HEK293 (cell line): Measurements from ENCODE around the gene ENO4.

ENCODE experiments used
- CTCF ChIA-PET: fragments of 350-600 bp; formaldehyde crosslinking; extraction: SDS; loops from one replicate; lab custom pipeline; 2021; ENCODE audit warnings: antibody characterized with exemption; lab: Yijun Ruan, JAX
- POLR2A ChIA-PET: fragments of 300-600 bp; formaldehyde crosslinking; extraction: SDS; loops from one replicate; lab custom pipeline; 2020; ENCODE audit warnings: antibody characterized with exemption, inconsistent platforms; lab: Yijun Ruan, JAX
- H3K27ac ChIP-seq: fragments of 200-500 bp; sonication (Bioruptor generic); 2 replicates; pipeline ENCODE4 v1.5.1; 2014; ENCODE audit warnings: low read depth, low read length, control low read depth, inconsistent platforms; ENCODE audit errors: extremely low read depth
- H3K36me3 ChIP-seq, 2 experiments: fragments of 200-500 bp in 1 of 2; sonication (Bioruptor generic) in 1 of 2; 1 replicate in 1 of 2; 2 replicates in 1 of 2; pipeline ENCODE4 v1.5.1; 2014 to 2017; ENCODE audit warnings: inconsistent platforms in 2 of 2, low read length in 2 of 2; ENCODE audit not compliant: control insufficient read depth in 2 of 2, insufficient read depth in 1 of 2
- H3K4me1 ChIP-seq: fragments of 200-500 bp; sonication (Bioruptor generic); 2 replicates; pipeline ENCODE4 v1.5.1; 2014; ENCODE audit warnings: mild to moderate bottlenecking, low read length, inconsistent platforms; ENCODE audit not compliant: control insufficient read depth, insufficient read depth
- H3K4me3 ChIP-seq: 2 replicates; pipeline ENCODE4 v1.5.1; 2011; ENCODE audit warnings: low read depth, mild to moderate bottlenecking, control low read depth, low read length, moderate library complexity
- H3K9me3 ChIP-seq: fragments of 200-500 bp; sonication (Bioruptor generic); 2 replicates; pipeline ENCODE4 v1.5.1; 2014; ENCODE audit warnings: low read depth, low read length, inconsistent platforms; ENCODE audit not compliant: control insufficient read depth, insufficient read depth
- OSR2 ChIP-seq: fragments of 450-650 bp; formaldehyde crosslinking; IDR thresholded peaks from 2 replicates; pipeline ENCODE4 v1.5.1; 2016; ENCODE audit warnings: missing biosample characterization, missing genetic modification characterization
- PRDM2 ChIP-seq: fragments of 450-650 bp; formaldehyde crosslinking; IDR thresholded peaks from 2 replicates; pipeline ENCODE4 v1.5.1; 2016; ENCODE audit warnings: missing biosample characterization, missing genetic modification characterization, borderline replicate concordance
- SP2 ChIP-seq: fragments of 450-650 bp; formaldehyde crosslinking; IDR thresholded peaks from 2 replicates; pipeline ENCODE4 v1.5.1; 2016; ENCODE audit warnings: missing biosample characterization, missing genetic modification characterization
- TSHZ1 ChIP-seq: fragments of 450-650 bp; formaldehyde crosslinking; IDR thresholded peaks from 2 replicates; pipeline ENCODE4 v1.5.1; 2016; ENCODE audit warnings: missing biosample characterization, missing genetic modification characterization, borderline replicate concordance
- YY1 ChIP-seq: fragments of 450-650 bp; formaldehyde crosslinking; IDR thresholded peaks from 2 replicates; pipeline ENCODE4 v1.5.1; 2018; ENCODE audit warnings: missing biosample characterization, missing genetic modification characterization
- ZFP69B ChIP-seq: fragments of 450-650 bp; formaldehyde crosslinking; IDR thresholded peaks from 2 replicates; pipeline ENCODE4 v1.5.1; 2016; ENCODE audit warnings: missing biosample characterization, missing genetic modification characterization
- ZNF138 ChIP-seq: fragments of 450-650 bp; formaldehyde crosslinking; IDR thresholded peaks from 2 replicates; pipeline ENCODE4 v1.5.1; 2016; ENCODE audit warnings: missing biosample characterization, missing genetic modification characterization, borderline replicate concordance
- ZNF140 ChIP-seq: fragments of 450-650 bp; formaldehyde crosslinking; IDR thresholded peaks from 2 replicates; pipeline ENCODE4 v1.5.1; 2016; ENCODE audit warnings: missing biosample characterization, missing genetic modification characterization
- ZNF157 ChIP-seq: fragments of 450-650 bp; formaldehyde crosslinking; IDR thresholded peaks from 2 replicates; pipeline ENCODE4 v1.5.1; 2016; ENCODE audit warnings: missing biosample characterization, missing genetic modification characterization
- ZNF174 ChIP-seq: fragments of 450-650 bp; formaldehyde crosslinking; IDR thresholded peaks from 2 replicates; pipeline ENCODE4 v1.5.0; 2017; ENCODE audit warnings: missing biosample characterization, mild to moderate bottlenecking, missing genetic modification characterization
- ZNF184 ChIP-seq: fragments of 450-650 bp; IDR thresholded peaks from 2 replicates; pipeline ENCODE4 v1.5.1; 2018; ENCODE audit warnings: missing biosample characterization, mild to moderate bottlenecking, missing genetic modification characterization
- ZNF266 ChIP-seq: fragments of 450-650 bp; formaldehyde crosslinking; IDR thresholded peaks from 2 replicates; pipeline ENCODE4 v1.5.1; 2016; ENCODE audit warnings: missing biosample characterization, missing genetic modification characterization, low read depth
- ZNF311 ChIP-seq: fragments of 450-650 bp; formaldehyde crosslinking; IDR thresholded peaks from 2 replicates; pipeline ENCODE4 v1.5.1; 2017; ENCODE audit warnings: missing biosample characterization, missing genetic modification characterization, borderline replicate concordance
- ZNF354C ChIP-seq: fragments of 450-650 bp; formaldehyde crosslinking; IDR thresholded peaks from 2 replicates; pipeline ENCODE4 v1.5.1; 2016; ENCODE audit warnings: missing biosample characterization, missing genetic modification characterization, low read depth, borderline replicate concordance
- ZNF37A ChIP-seq: fragments of 450-650 bp; IDR thresholded peaks from 2 replicates; pipeline ENCODE4 v1.5.1; 2018; ENCODE audit warnings: missing biosample characterization, missing genetic modification characterization
- ZNF626 ChIP-seq: fragments of 450-650 bp; sonication (Bioruptor Pico); formaldehyde crosslinking; IDR thresholded peaks from 2 replicates; pipeline ENCODE4 v1.5.1; 2018; ENCODE audit warnings: missing biosample characterization, missing genetic modification characterization, inconsistent platforms
- ZNF776 ChIP-seq: fragments of 450-650 bp; formaldehyde crosslinking; IDR thresholded peaks from 2 replicates; pipeline ENCODE4 v1.5.0; 2017; ENCODE audit warnings: missing biosample characterization, missing genetic modification characterization, borderline replicate concordance
- TF ChIP-seq, protein P1 (sequence below): fragments of 450-650 bp; formaldehyde crosslinking; IDR thresholded peaks from 2 replicates; pipeline ENCODE4 v1.5.1; 2017; ENCODE audit warnings: missing biosample characterization, missing genetic modification characterization
- TF ChIP-seq, protein P2 (sequence below): fragments of 450-650 bp; IDR thresholded peaks from 2 replicates; pipeline ENCODE4 v1.5.1; 2018; ENCODE audit warnings: missing biosample characterization, mild to moderate bottlenecking, missing genetic modification characterization

The ENO4 gene

DNA sequence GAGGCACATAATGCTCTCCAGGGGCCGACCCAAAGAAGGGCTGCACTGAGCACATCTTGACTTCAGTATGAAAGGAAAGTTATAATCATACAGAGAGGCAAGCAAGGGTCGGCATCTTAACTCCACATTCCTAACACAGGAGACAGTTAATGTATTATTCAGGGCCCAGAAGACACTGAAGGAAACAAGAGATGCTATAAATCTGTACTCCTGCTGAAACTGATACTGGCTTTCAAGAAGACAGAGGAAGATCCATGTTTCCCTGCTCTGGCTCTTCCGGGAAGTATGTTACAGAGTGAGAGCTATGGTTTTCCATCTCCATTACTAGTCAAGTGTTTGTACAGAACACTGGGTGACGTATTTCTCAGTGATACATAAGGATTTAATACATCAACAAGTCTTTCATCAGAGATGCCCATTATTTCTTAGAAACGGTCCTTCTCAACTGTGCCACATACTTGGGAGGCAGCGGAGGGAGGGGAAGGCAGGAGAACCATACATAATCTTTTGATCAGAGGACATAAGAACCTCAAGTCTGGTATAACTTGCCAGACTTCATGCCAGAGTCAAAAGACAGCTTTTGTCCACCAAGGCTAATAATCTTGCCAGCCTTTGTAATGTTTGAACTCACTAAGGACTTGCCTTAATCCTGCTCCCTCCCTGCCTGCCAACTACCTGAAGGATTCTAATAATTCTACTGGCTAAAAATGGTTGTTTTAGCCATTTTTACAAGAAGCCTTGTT is 58.1 kb downstream of the ENO4 start:
- TF ChIP-seq, protein P1, sequence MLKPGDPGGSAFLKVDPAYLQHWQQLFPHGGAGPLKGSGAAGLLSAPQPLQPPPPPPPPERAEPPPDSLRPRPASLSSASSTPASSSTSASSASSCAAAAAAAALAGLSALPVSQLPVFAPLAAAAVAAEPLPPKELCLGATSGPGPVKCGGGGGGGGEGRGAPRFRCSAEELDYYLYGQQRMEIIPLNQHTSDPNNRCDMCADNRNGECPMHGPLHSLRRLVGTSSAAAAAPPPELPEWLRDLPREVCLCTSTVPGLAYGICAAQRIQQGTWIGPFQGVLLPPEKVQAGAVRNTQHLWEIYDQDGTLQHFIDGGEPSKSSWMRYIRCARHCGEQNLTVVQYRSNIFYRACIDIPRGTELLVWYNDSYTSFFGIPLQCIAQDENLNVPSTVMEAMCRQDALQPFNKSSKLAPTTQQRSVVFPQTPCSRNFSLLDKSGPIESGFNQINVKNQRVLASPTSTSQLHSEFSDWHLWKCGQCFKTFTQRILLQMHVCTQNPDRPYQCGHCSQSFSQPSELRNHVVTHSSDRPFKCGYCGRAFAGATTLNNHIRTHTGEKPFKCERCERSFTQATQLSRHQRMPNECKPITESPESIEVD (tag by site-specific recombination) = no peak
- H3K4me1 ChIP-seq = no peaks in the 10 kb centered on the region
- ChIA-PET CTCF (interaction anchor here (0.6 kb wide), 1 partner anchor 961 kb away, joined by 4 read pairs; no protein-coding TSS in a partner anchor), POLR2A (no interaction called here)
- H3K36me3 ChIP-seq = peaks cover 16 to 44% of the 10 kb centered on the region in 2 experiments
- no peak overlapping the region for H3K27ac ChIP-seq
- H3K4me3 ChIP-seq = no peak overlapping the region
- H3K9me3 ChIP-seq = no peaks in the 10 kb centered on the region

DNA sequence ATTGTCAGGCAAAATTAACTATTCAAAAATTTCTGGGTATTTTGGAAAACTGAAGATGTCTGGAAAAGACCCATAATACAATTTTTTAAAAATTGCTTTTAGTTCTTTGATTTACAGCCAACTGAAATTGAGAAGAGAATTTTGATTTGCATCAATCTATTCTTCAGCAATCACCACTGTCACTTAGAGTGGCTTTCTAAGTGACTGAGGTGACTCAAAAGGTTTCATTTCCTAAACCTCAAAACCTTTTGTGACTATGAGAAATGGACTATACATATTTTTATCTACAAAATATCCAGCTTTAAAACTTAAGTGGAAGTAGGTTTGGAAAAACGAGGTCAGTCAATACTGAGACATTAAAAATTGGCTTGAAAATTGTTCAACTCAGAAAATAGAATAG is 60.0 kb downstream of the ENO4 start:
- Histone ChIP-seq H3K9me3 (no peaks in the 10 kb centered on the region), H3K4me3 (no peak overlapping the region), H3K36me3 (peaks cover 18 to 45% of the 10 kb centered on the region in 2 experiments), H3K4me1 (no peaks in the 10 kb centered on the region), H3K27ac (no peak overlapping the region)
- no peak for TF ChIP-seq ZNF266
- TF ChIP-seq PRDM2 (tag by site-specific recombination) = no peak
- TF ChIP-seq ZNF37A (tag by site-specific recombination) = no peak
- TF ChIP-seq ZNF138 (tag by site-specific recombination) = no peak
- TF ChIP-seq TSHZ1 (tag by site-specific recombination) = no peak
- no peak for TF ChIP-seq ZNF626
- TF ChIP-seq ZNF184 (tag by site-specific recombination) = no peak
- TF ChIP-seq, protein P2, sequence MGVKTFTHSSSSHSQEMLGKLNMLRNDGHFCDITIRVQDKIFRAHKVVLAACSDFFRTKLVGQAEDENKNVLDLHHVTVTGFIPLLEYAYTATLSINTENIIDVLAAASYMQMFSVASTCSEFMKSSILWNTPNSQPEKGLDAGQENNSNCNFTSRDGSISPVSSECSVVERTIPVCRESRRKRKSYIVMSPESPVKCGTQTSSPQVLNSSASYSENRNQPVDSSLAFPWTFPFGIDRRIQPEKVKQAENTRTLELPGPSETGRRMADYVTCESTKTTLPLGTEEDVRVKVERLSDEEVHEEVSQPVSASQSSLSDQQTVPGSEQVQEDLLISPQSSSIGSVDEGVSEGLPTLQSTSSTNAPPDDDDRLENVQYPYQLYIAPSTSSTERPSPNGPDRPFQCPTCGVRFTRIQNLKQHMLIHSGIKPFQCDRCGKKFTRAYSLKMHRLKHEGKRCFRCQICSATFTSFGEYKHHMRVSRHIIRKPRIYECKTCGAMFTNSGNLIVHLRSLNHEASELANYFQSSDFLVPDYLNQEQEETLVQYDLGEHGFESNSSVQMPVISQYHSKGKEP (tag by site-specific recombination) = no peak
- TF ChIP-seq ZNF174 (tag by site-specific recombination) = no peak
- no peak for TF ChIP-seq ZNF354C (tag by site-specific recombination)
- TF ChIP-seq ZNF157 = no peak
- TF ChIP-seq ZNF140 (tag by site-specific recombination) = no peak
- no peak for TF ChIP-seq ZNF776 (tag by site-specific recombination)
- no peak for TF ChIP-seq ZNF311
- TF ChIP-seq OSR2 = no peak
- no peak for TF ChIP-seq YY1
- no peak for TF ChIP-seq ZFP69B (tag by site-specific recombination)
- TF ChIP-seq SP2 (tag by site-specific recombination) = no peak
- ChIA-PET POLR2A (no interaction called here), CTCF (interaction anchor here (0.6 kb wide), 1 partner anchor 117 kb away, joined by 3 read pairs; no protein-coding TSS in a partner anchor)
